Measurements from ENCODE around the gene IFT80. TPM values are rescaled to one million over a fixed set of nuclear protein-coding genes. Genes with fewer than 3 reads are reported as not detected.

IFT80 gene
- total and polyA plus RNA-seq, 2 donors (not counting 3 experiments of a cell fraction or from before 2014, with no cell fraction given): 7.3 to 22.5 TPM

- no peak overlapping the region for H3K4me3 ChIP-seq (replicated peaks in 1 of 3; ENCODE audit: insufficient read depth in 1 of 3, low read depth in 1 of 3, low read length in 3 of 3)
- no peaks in the 10 kb centered on the region for H3K36me3 ChIP-seq (ENCODE audit: control insufficient read depth in 2 of 2, extremely low read depth in 1 of 2, insufficient read depth in 2 of 2, low read length in 2 of 2)
- no peak overlapping the region for H3K9ac ChIP-seq (replicated peaks; ENCODE audit: extremely low read depth, insufficient read depth, low read length)
- H2AFZ ChIP-seq (ENCODE audit: low read depth, low read length): no peak overlapping the region
- dilution Hi-C loops (cut with MboI; ENCODE audit: extremely low pct_ligation_motif_present, low sequenced_read_pairs) (loop anchor here (25.0 kb wide), 1 partner anchor 184 kb away; no protein-coding TSS in a partner anchor), intact Hi-C loops (cut with micrococcal nuclease) (no loop called here)
- H3K27me3 ChIP-seq (ENCODE audit: control insufficient read depth in 2 of 2, insufficient read depth in 2 of 2, low read length in 2 of 2): peaks cover 24 to 28% of the 10 kb centered on the region in 2 experiments
- DNase-seq (ENCODE audit: low read depth, low spot score): peak; percentile 72
- no peaks in the 10 kb centered on the region for H3K4me1 ChIP-seq (ENCODE audit: control insufficient read depth, extremely low read depth, insufficient read depth, low read length)
- CTCF ChIA-PET: interaction anchor here (1.1 to 2.3 kb wide), 4 partner anchors 10 to 188 kb away, joined by 3 to 8 read pairs (median 4); no protein-coding TSS in a partner anchor
- no peak for TF ChIP-seq JUN (IDR thresholded peaks at IDR 0.05; ENCODE audit: borderline replicate concordance, insufficient read depth, insufficient read length, low read depth)
- TF ChIP-seq MYC (IDR thresholded peaks at IDR 0.05; ENCODE audit: low read depth, low read length): no peak
- TF ChIP-seq EZH2 (IDR thresholded peaks at IDR 0.05; ENCODE audit: borderline replicate concordance, low read depth, low read length, severe bottlenecking): no peak
- TF ChIP-seq POLR2A (IDR thresholded peaks at IDR 0.05; ENCODE audit: low read depth, low read length): no peak
- TF ChIP-seq FOS (IDR thresholded peaks at IDR 0.05; ENCODE audit: borderline replicate concordance, insufficient read depth, low read length): no peak
- no peak overlapping the region for H3K4me2 ChIP-seq (ENCODE audit: insufficient read depth, low read length)
- no TSS peak for BruUV-seq (replicated peaks)
- H3K9me1 ChIP-seq (replicated peaks; ENCODE audit: control insufficient read depth, extremely low read depth, insufficient read depth, low read length): no peaks in the 10 kb centered on the region
- H3K27ac ChIP-seq (ENCODE audit: insufficient read depth, low read depth, low read length): no peak overlapping the region
- H4K20me1 ChIP-seq (replicated peaks; ENCODE audit: control insufficient read depth, extremely low read depth, insufficient read depth, low read length): no peaks in the 10 kb centered on the region
- H3K79me2 ChIP-seq (ENCODE audit: control insufficient read depth, insufficient read depth, low read length): no peaks in the 10 kb centered on the region
- no peak for FAIRE-seq
- no peaks in the 10 kb centered on the region for H3K9me3 ChIP-seq (replicated peaks; ENCODE audit: control insufficient read depth, insufficient read depth, low read length)
- POLR2A ChIA-PET: no interaction called here
Measured at GRCh38 chr3:160221019-160221418, 178.0 kb downstream of the IFT80 start.

- Histone ChIP-seq H3K27me3 (ENCODE audit: control insufficient read depth in 2 of 2, insufficient read depth in 2 of 2, low read length in 2 of 2) (peaks cover 20 to 28% of the 10 kb centered on the region in 2 experiments), H2AFZ (ENCODE audit: low read depth, low read length) (no peak overlapping the region), H3K9me1 (replicated peaks; ENCODE audit: control insufficient read depth, extremely low read depth, insufficient read depth, low read length) (no peaks in the 10 kb centered on the region), H3K4me1 (ENCODE audit: control insufficient read depth, extremely low read depth, insufficient read depth, low read length) (no peaks in the 10 kb centered on the region), H3K9ac (replicated peaks; ENCODE audit: extremely low read depth, insufficient read depth, low read length) (no peak overlapping the region), H3K4me3 (replicated peaks in 1 of 3; ENCODE audit: insufficient read depth in 1 of 3, low read depth in 1 of 3, low read length in 3 of 3) (no peak overlapping the region), H4K20me1 (replicated peaks; ENCODE audit: control insufficient read depth, extremely low read depth, insufficient read depth, low read length) (no peaks in the 10 kb centered on the region), H3K4me2 (ENCODE audit: insufficient read depth, low read length) (no peak overlapping the region), H3K79me2 (ENCODE audit: control insufficient read depth, insufficient read depth, low read length) (no peaks in the 10 kb centered on the region), H3K36me3 (ENCODE audit: control insufficient read depth in 2 of 2, extremely low read depth in 1 of 2, insufficient read depth in 2 of 2, low read length in 2 of 2) (no peaks in the 10 kb centered on the region), H3K27ac (ENCODE audit: insufficient read depth, low read depth, low read length) (no peak overlapping the region), H3K9me3 (replicated peaks; ENCODE audit: control insufficient read depth, insufficient read depth, low read length) (no peaks in the 10 kb centered on the region)
- BruUV-seq (replicated peaks): no TSS peak
- POLR2A ChIA-PET: interaction anchor here (1.0 kb wide), 1 partner anchor 180 kb away, joined by 3 read pairs; the partner anchor contains the start of gene SMC4
- dilution Hi-C loops (cut with MboI; ENCODE audit: extremely low pct_ligation_motif_present, low sequenced_read_pairs) (loop anchor here (25.0 kb wide), 1 partner anchor 183 kb away; no protein-coding TSS in a partner anchor), intact Hi-C loops (cut with micrococcal nuclease) (no loop called here)
- TF ChIP-seq EZH2 (IDR thresholded peaks at IDR 0.05; ENCODE audit: borderline replicate concordance, low read depth, low read length, severe bottlenecking): no peak
- no peak for TF ChIP-seq POLR2A (IDR thresholded peaks at IDR 0.05; ENCODE audit: low read depth, low read length)
- no peak for TF ChIP-seq POLR2AphosphoS5 (IDR thresholded peaks at IDR 0.05; ENCODE audit: insufficient read depth, low read depth, low read length)
- TF ChIP-seq JUN (IDR thresholded peaks at IDR 0.05; ENCODE audit: borderline replicate concordance, insufficient read depth, insufficient read length, low read depth): no peak
- no peak for TF ChIP-seq CTCF (IDR thresholded peaks at IDR 0.05; ENCODE audit: extremely low read depth in 1 of 2, insufficient read depth in 1 of 2, low read depth in 1 of 2, low read length in 2 of 2)
- no peak for TF ChIP-seq GATA2 (IDR thresholded peaks at IDR 0.05; ENCODE audit: insufficient read depth, insufficient read length, low read depth, low read length)
- no peak for TF ChIP-seq MAX (IDR thresholded peaks at IDR 0.05; ENCODE audit: insufficient read depth, insufficient read length)
- TF ChIP-seq MYC (IDR thresholded peaks at IDR 0.05; ENCODE audit: low read depth, low read length): no peak
- TF ChIP-seq FOS (IDR thresholded peaks at IDR 0.05; ENCODE audit: borderline replicate concordance, insufficient read depth, low read length): no peak
- CTCF ChIA-PET: interaction anchor here (1.1 to 2.3 kb wide), 4 partner anchors 9 to 187 kb away, joined by 3 to 8 read pairs (median 3); no protein-coding TSS in a partner anchor
- no peak for DNase-seq (ENCODE audit: low read depth, low spot score)
- no peak for FAIRE-seq
Measured at GRCh38 chr3:160220038-160220437, 179.0 kb downstream of the IFT80 start.

All from endothelial cell of umbilical vein (primary cell).